Smooth muscle cell (in vitro differentiated cells): Measurements from ENCODE around the gene HERPUD2. TPM values are rescaled to one million over a fixed set of nuclear protein-coding genes. Genes with fewer than 3 reads are reported as not detected.

ENCODE experiments used
- DNase-seq: peaks from one replicate; lab custom pipeline; 2025; ENCODE audit not compliant: unreplicated experiment; lab: John Stamatoyannopoulos, UW
- H2AFZ ChIP-seq: fragments of 200-600 bp; sonication (generic); 2 replicates; pipeline ENCODE4 v1.6.0; 2016; ENCODE audit warnings: antibody characterized with exemption, low read depth, mild to moderate bottlenecking
- H3F3A ChIP-seq: fragments of 200-600 bp; sonication (generic); 2 replicates; pipeline ENCODE4 v1.6.0; 2017; ENCODE audit warnings: antibody characterized with exemption, low read depth
- H3K27ac ChIP-seq: fragments of 200-600 bp; sonication (generic); 2 replicates; pipeline ENCODE4 v1.5.1; 2016; ENCODE audit warnings: low read depth, mild to moderate bottlenecking
- H3K27me3 ChIP-seq: fragments of 200-600 bp; sonication (generic); 2 replicates; pipeline ENCODE4 v1.6.1; 2016; ENCODE audit warnings: low read depth, mild to moderate bottlenecking
- H3K36me3 ChIP-seq: fragments of 200-600 bp; sonication (generic); 2 replicates; pipeline ENCODE4 v1.5.1; 2016; ENCODE audit warnings: low read depth
- H3K4me1 ChIP-seq: fragments of 200-600 bp; sonication (generic); 2 replicates; pipeline ENCODE4 v1.5.1; 2016; ENCODE audit warnings: low read depth
- H3K4me2 ChIP-seq: fragments of 200-600 bp; sonication (generic); 2 replicates; pipeline ENCODE4 v1.6.0; 2016; ENCODE audit warnings: mild to moderate bottlenecking
- H3K4me3 ChIP-seq: fragments of 200-600 bp; sonication (generic); 2 replicates; pipeline ENCODE4 v1.5.1; 2016; ENCODE audit warnings: mild to moderate bottlenecking
- H3K79me2 ChIP-seq: fragments of 200-600 bp; sonication (generic); 2 replicates; pipeline ENCODE4 v1.6.0; 2016; ENCODE audit warnings: low read depth, mild to moderate bottlenecking
- H3K9ac ChIP-seq: fragments of 200-600 bp; sonication (generic); 2 replicates; pipeline ENCODE4 v1.6.0; 2016; ENCODE audit warnings: low read depth
- H3K9me3 ChIP-seq: fragments of 200-600 bp; sonication (generic); replicated peaks from 2 replicates; pipeline ENCODE4 v1.5.1; 2016; ENCODE audit warnings: low read depth
- H4K20me1 ChIP-seq: fragments of 200-600 bp; sonication (generic); 2 replicates; pipeline ENCODE4 v1.6.0; 2016; ENCODE audit warnings: low read depth
- WGBS: methylation state at CpG from one replicate; pipeline ENCODE4 v1.1.7; 2016; ENCODE audit warnings: low lambda C conversion rate; 5-methylcytosine and 5-hydroxymethylcytosine counted together
- polyA plus RNA-seq: library from polyadenylated mRNA; unstranded; fragments of >200 nt; fragmentation: Nextera tagmentation; extraction: Ambion mirVana; gene quantifications from 2 replicates; pipeline ENCODE4 v1.2.1, GENCODE V29; 2016
- total RNA-seq: library from RNA; depleted of rRNA; stranded (reverse); fragments of >200 nt; gene quantifications from 2 replicates; pipeline ENCODE4 v1.2.3, GENCODE V29; 2014
- TF ChIP-seq, protein P1 (sequence below): fragments of 200-600 bp; sonication (generic); IDR thresholded peaks from 2 replicates; pipeline ENCODE4 v1.5.1; 2017; ENCODE audit warnings: borderline replicate concordance, mild to moderate bottlenecking, antibody characterized with exemption; ENCODE audit not compliant: insufficient read depth, poor library complexity, severe bottlenecking

The HERPUD2 gene
- total and polyA plus RNA-seq, 2 experiments from 2014 or later = 23.2 to 28.1 TPM

DNA sequence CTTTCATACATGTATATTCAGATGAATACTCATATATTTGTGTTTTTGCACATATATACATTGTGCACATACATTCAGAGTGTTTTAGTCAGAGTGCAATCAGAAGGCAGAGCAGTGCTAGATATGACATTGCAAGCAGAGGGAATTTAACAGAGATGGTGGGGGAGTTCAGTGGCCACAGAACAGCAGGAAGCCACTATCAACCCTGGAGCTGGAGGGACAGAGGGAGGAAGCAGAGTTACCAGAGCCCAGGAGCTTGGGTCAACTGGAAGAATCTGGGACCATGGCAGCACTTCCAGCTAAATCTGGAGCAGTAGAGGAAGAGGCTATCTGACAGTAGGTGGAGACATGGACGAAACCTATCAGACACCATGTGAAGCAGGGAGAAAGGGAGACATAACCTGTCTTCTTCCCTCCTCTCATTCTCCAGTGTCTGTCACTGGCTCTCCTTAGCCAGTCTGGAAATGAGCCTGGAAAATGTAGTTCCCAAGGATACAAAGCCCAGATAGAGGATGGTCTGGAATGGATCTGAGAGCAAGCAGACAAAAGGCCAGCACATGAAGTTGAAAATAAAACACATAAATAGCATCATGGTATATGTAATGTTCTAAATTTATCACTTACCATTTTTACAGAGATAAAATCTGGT, 33.6 kb upstream of the HERPUD2 start:
- no peak for DNase-seq

DNA sequence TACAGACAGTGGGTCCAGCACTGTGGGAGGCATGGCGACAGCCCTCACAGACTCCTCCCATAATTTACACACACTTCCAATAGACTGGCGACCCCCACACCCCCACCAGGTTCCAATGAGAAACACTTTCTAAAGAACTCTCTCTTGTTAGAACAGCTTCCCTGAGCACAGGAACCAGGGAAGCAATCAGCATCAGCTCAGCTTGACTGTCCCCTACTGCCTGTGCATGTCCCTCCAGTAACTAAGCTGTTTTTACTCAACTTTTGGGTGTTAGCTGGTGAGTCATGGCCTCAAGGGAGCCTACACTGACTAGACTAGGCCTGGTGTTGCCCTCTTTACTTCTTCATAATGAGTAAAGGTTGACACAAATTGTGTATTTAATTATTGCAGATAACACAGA, 32.6 kb upstream of the HERPUD2 start:
- Histone ChIP-seq H3K27ac (no peak overlapping the region), H3F3A (no peaks in the 10 kb centered on the region), H3K4me3 (no peak overlapping the region), H3K79me2 (no peaks in the 10 kb centered on the region), H2AFZ (no peak overlapping the region), H3K36me3 (no peaks in the 10 kb centered on the region), H3K9ac (no peak overlapping the region), H3K4me1 (no peaks in the 10 kb centered on the region), H4K20me1 (no peaks in the 10 kb centered on the region), H3K4me2 (no peak overlapping the region), H3K27me3 (no peaks in the 10 kb centered on the region), H3K9me3 (no peaks in the 10 kb centered on the region)
- DNase-seq = no peak
- WGBS = 96% methylated on average over 2 of the region's 2 CpGs
- TF ChIP-seq, protein P1, sequence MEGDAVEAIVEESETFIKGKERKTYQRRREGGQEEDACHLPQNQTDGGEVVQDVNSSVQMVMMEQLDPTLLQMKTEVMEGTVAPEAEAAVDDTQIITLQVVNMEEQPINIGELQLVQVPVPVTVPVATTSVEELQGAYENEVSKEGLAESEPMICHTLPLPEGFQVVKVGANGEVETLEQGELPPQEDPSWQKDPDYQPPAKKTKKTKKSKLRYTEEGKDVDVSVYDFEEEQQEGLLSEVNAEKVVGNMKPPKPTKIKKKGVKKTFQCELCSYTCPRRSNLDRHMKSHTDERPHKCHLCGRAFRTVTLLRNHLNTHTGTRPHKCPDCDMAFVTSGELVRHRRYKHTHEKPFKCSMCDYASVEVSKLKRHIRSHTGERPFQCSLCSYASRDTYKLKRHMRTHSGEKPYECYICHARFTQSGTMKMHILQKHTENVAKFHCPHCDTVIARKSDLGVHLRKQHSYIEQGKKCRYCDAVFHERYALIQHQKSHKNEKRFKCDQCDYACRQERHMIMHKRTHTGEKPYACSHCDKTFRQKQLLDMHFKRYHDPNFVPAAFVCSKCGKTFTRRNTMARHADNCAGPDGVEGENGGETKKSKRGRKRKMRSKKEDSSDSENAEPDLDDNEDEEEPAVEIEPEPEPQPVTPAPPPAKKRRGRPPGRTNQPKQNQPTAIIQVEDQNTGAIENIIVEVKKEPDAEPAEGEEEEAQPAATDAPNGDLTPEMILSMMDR = no peak

More for the DNA sequence above, 33.6 kb upstream of the HERPUD2 start:
- Histone ChIP-seq H3F3A (no peaks in the 10 kb centered on the region), H2AFZ (no peak overlapping the region), H3K9ac (no peak overlapping the region), H3K27ac (no peak overlapping the region), H3K4me1 (no peaks in the 10 kb centered on the region), H3K36me3 (no peaks in the 10 kb centered on the region), H3K4me2 (no peak overlapping the region), H4K20me1 (no peaks in the 10 kb centered on the region), H3K27me3 (no peaks in the 10 kb centered on the region), H3K4me3 (no peak overlapping the region), H3K9me3 (no peaks in the 10 kb centered on the region), H3K79me2 (no peaks in the 10 kb centered on the region)
- TF ChIP-seq, protein P1 = no peak
- 87% methylated on average over 1 of the region's 1 CpG for WGBS

DNA sequence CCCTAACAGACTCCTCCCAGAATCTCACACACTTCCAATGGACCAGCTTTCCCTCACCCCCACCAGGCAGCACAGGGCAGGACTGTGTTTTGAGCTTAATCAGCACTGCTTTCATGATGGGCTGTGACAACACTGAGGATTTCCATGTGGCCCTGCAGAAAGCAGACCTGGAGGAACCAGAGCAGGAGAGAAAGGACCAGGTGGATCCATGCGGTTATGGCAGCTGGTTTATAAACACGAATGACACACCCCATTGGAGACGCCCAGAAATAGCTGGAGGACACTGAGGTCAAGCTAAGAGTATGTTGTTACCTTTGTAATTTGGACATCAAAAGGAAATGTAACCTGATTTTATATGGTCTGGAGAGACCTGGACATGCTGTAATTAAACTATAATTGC, 31.7 kb upstream of the HERPUD2 start:
- Histone ChIP-seq H3K27me3 (no peaks in the 10 kb centered on the region), H3K27ac (no peak overlapping the region), H3K4me1 (no peaks in the 10 kb centered on the region), H2AFZ (no peak overlapping the region), H3K9ac (no peak overlapping the region), H3K79me2 (no peaks in the 10 kb centered on the region), H3F3A (no peaks in the 10 kb centered on the region), H3K36me3 (no peaks in the 10 kb centered on the region), H3K4me3 (no peak overlapping the region), H4K20me1 (no peaks in the 10 kb centered on the region), H3K4me2 (no peak overlapping the region), H3K9me3 (no peaks in the 10 kb centered on the region)
- WGBS = 95% methylated on average over 3 of the region's 3 CpGs
- TF ChIP-seq, protein P1 = no peak
- DNase-seq = no peak

DNA sequence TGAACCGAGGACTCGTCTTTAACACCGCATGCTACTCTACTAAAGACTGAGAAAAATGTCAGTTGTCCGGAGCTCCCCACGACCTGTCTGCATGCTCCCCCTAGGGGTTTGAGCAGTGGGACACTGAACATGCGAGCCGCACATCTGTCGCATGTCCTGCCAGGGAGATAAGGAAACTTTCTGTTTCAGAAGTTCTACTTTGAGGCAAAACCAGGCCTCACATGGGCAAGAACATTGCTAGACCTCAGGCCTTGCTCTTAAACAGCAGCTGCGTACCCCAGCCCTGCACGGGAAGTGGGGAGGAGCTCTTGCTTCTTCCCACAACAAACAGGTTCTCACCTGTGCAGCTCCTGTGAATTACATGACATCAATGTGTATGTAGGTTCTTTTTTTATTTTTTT, 30.3 kb upstream of the HERPUD2 start:
- no peak overlapping the region for H3K9ac ChIP-seq
- no peaks in the 10 kb centered on the region for H3K27me3 ChIP-seq
- no peak overlapping the region for H3K4me3 ChIP-seq
- no peaks in the 10 kb centered on the region for H3K36me3 ChIP-seq
- no peak overlapping the region for H3K27ac ChIP-seq
- H4K20me1 ChIP-seq = no peaks in the 10 kb centered on the region
- 90% methylated on average over 10 of the region's 10 CpGs for WGBS
- no peaks in the 10 kb centered on the region for H3K4me1 ChIP-seq
- H3K4me2 ChIP-seq = no peak overlapping the region
- no peak for DNase-seq
- no peaks in the 10 kb centered on the region for H3F3A ChIP-seq
- no peaks in the 10 kb centered on the region for H3K79me2 ChIP-seq
- H2AFZ ChIP-seq = no peak overlapping the region
- TF ChIP-seq, protein P1 = no peak
- H3K9me3 ChIP-seq = no peaks in the 10 kb centered on the region
